Measurements from ENCODE around the gene CELF4. TPM values are rescaled to one million over a fixed set of nuclear protein-coding genes. Genes with fewer than 3 reads are reported as not detected.

CELF4 gene
- total and polyA plus RNA-seq, 10 donors = 0.46 to 3.5 (median 0.78) TPM

DNA sequence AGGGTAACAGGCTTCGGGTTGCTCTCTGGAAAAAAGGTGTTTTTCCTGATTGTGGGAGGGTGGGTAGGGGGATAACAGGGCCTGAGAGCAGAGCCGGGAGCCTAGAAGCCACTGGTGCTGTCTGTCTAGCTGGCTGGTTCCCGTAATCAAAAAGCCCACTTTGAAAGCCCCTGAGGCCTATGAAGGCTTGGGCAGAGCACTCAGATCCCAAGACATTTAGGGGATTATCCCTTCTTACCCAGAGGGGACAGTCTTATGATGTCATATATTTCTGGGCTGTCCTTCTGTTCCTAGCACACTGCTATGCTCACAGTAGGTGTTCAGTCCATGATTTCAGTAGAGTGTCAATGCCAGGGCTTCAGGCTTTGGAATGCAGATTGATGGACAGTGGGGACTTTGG is 45.1 kb downstream of the CELF4 start:
- TF ChIP-seq POLR2AphosphoS5 (IDR thresholded peaks at IDR 0.05) (no peak), POLR2A (IDR thresholded peaks at IDR 0.05) (no peak)
- TF ChIP-seq, protein P1, sequence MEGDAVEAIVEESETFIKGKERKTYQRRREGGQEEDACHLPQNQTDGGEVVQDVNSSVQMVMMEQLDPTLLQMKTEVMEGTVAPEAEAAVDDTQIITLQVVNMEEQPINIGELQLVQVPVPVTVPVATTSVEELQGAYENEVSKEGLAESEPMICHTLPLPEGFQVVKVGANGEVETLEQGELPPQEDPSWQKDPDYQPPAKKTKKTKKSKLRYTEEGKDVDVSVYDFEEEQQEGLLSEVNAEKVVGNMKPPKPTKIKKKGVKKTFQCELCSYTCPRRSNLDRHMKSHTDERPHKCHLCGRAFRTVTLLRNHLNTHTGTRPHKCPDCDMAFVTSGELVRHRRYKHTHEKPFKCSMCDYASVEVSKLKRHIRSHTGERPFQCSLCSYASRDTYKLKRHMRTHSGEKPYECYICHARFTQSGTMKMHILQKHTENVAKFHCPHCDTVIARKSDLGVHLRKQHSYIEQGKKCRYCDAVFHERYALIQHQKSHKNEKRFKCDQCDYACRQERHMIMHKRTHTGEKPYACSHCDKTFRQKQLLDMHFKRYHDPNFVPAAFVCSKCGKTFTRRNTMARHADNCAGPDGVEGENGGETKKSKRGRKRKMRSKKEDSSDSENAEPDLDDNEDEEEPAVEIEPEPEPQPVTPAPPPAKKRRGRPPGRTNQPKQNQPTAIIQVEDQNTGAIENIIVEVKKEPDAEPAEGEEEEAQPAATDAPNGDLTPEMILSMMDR (IDR thresholded peaks at IDR 0.05 in 8 of 11, conservative IDR thresholded peaks at IDR 0.05 in 3 of 11) = no peak
- intact Hi-C loops (cut with DNase I; ENCODE audit: low total_unique reads) = no loop called here
- no peak for DNase-seq
- peaks cover 0 to 42% (median 18%) of the 10 kb centered on the region in 7 donors for H3K27me3 ChIP-seq (replicated peaks in 1 of 7)
- no peaks in the 10 kb centered on the region for H3K9me3 ChIP-seq
- H3K27ac ChIP-seq = no peak overlapping the region
- H3K4me3 ChIP-seq = no peak overlapping the region
- 73 to 93% (median 79%) methylated on average over 3 of the region's 3 CpGs for WGBS, 5 donors
- H3K4me1 ChIP-seq = peaks cover 0 to 14% (median 4%) of the 10 kb centered on the region in 6 donors
- H3K36me3 ChIP-seq = no peaks in the 10 kb centered on the region

DNA sequence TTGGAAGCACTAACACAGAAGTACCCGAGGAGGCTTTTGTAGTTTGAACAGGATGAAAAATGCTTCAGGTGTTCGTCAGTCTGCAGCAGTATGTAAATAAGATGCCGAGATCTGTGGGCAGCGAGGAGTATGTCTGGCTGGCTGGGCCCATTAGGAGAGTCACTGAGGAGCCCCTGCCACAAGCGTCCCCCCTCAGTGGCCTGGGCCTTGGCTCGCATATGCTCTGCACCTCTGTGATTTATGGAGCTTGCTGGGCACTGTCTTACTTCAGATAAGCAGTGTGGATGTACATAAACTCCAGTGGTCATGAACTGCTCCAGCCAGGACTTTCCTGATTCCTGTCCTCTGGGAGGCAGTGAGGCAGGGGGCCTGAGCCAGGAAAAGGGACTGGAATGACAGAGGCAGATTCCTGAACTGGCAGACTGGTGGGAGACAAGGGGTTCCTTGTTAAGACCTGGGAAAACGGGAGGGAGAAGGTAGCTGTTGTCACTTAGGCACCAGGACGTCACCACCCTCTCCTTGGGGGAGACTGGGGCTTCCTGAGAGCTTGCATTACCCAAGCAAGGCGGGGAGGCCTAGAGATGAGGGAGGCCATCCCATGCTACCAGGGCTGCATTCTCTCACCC is 46.0 kb downstream of the CELF4 start:
- 70 to 86% (median 78%) methylated on average over 9 of the region's 9 CpGs for WGBS, 5 donors
- H3K4me3 ChIP-seq = no peak overlapping the region
- no peak for DNase-seq
- no peaks in the 10 kb centered on the region for H3K9me3 ChIP-seq
- H3K27ac ChIP-seq = no peak overlapping the region
- H3K27me3 ChIP-seq (replicated peaks in 1 of 7) = peaks cover 0 to 33% (median 11%) of the 10 kb centered on the region in 7 donors
- intact Hi-C loops (cut with DNase I; ENCODE audit: low total_unique reads) = no loop called here
- peaks cover 0 to 14% (median 2%) of the 10 kb centered on the region in 6 donors for H3K4me1 ChIP-seq
- no peaks in the 10 kb centered on the region for H3K36me3 ChIP-seq
- TF ChIP-seq POLR2A (IDR thresholded peaks at IDR 0.05) = no peak
- TF ChIP-seq POLR2AphosphoS5 (IDR thresholded peaks at IDR 0.05) = no peak
- TF ChIP-seq, protein P1 (IDR thresholded peaks at IDR 0.05 in 8 of 11, conservative IDR thresholded peaks at IDR 0.05 in 3 of 11) = no peak

DNA sequence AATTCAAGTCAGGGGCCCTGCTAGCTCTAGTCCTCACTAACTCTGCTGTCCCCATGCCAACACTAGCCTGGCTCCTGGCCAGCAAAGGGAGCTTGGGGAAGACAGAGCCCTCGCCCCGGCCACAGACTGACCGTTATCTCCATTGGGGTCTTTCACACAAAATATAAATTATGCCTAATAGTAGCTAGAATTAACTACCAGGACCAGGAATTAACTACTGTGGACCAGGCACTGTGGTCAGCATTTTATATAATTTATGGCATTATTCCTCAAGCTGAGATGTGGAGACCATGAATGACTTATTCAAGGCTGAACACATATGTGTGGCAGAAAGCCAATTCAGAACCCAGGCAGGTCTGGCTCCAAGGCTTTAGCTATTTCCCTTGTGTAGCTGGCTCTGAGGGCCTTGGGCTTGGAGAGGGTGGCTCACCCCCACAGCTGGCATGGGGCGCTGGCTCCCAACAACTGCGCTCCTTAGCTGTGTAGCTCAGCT is 49.2 kb downstream of the CELF4 start:
- no peaks in the 10 kb centered on the region for H3K36me3 ChIP-seq
- no peaks in the 10 kb centered on the region for H3K9me3 ChIP-seq
- WGBS, 5 donors = 69 to 83% (median 76%) methylated on average over 3 to 5 of the region's 5 CpGs
- no peak overlapping the region for H3K27ac ChIP-seq
- no peak overlapping the region for H3K4me3 ChIP-seq
- no peak for TF ChIP-seq POLR2A (IDR thresholded peaks at IDR 0.05)
- no peak for TF ChIP-seq POLR2AphosphoS5 (IDR thresholded peaks at IDR 0.05)
- TF ChIP-seq, protein P1 (IDR thresholded peaks at IDR 0.05 in 8 of 11, conservative IDR thresholded peaks at IDR 0.05 in 3 of 11) = no peak
- intact Hi-C loops (cut with DNase I; ENCODE audit: low total_unique reads) = no loop called here
- H3K4me1 ChIP-seq = peaks cover 0 to 4% (median 0%) of the 10 kb centered on the region in 6 donors
- no peak for DNase-seq
- peaks cover 0 to 6% (median 0%) of the 10 kb centered on the region in 7 donors for H3K27me3 ChIP-seq (replicated peaks in 1 of 7)

DNA sequence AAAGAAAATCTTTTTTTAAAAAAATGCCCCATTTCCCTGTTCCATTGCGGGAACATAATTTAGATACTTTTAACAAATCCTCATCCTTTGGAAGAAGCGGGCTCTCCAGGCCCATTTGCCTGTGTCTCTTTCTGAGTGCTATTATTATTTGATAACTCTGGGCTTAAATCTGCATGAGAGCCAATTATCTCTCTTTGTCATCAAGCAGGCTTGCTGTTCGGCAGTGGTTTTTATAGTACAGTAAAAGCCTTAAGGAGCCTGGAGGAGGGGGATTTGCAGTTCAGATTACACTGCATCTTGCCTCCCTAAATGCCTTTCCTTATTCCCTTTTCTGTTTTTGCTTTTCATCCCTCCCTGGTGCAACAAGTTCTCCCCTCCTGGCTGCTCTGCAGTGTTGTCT is 50.6 kb downstream of the CELF4 start:
- intact Hi-C loops (cut with DNase I; ENCODE audit: low total_unique reads) = no loop called here
- Histone ChIP-seq H3K9me3 (peaks cover 0 to 8% (median 4%) of the 10 kb centered on the region in 8 donors), H3K4me1 (no peaks in the 10 kb centered on the region), H3K27ac (no peak overlapping the region), H3K4me3 (no peak overlapping the region), H3K27me3 (replicated peaks in 1 of 7) (peaks cover 0 to 6% (median 0%) of the 10 kb centered on the region in 7 donors), H3K36me3 (no peaks in the 10 kb centered on the region)
- DNase-seq = no peak
- TF ChIP-seq, protein P1 (IDR thresholded peaks at IDR 0.05 in 8 of 11, conservative IDR thresholded peaks at IDR 0.05 in 3 of 11) = no peak
- TF ChIP-seq POLR2A (IDR thresholded peaks at IDR 0.05) = no peak
- TF ChIP-seq POLR2AphosphoS5 (IDR thresholded peaks at IDR 0.05) = no peak
- 86 to 96% (median 93%) methylated on average over 3 of the region's 3 CpGs for WGBS, 5 donors

Measured in spleen (tissue), 11 donors.